Transverse colon (tissue), 4 donors: ENCODE measurements around the gene GLI1. TPM values are rescaled to one million over a fixed set of nuclear protein-coding genes. Genes with fewer than 3 reads are reported as not detected.

Experiments
- DNase-seq: peaks from one replicate; pipeline ENCODE4 v3.0.0-alpha.2; 2019
- H3K27ac ChIP-seq, 4 donors: fragments of 200-600 bp; sonication (generic); 2 replicates each; pipeline ENCODE4 v1.5.1; 2016 to 2018; ENCODE audit warnings: inconsistent platforms in 4 of 4
- H3K27me3 ChIP-seq: fragments of 200-600 bp; sonication (generic); 2 replicates; pipeline ENCODE4 v1.5.1; 2017; ENCODE audit warnings: inconsistent platforms
- H3K36me3 ChIP-seq, 4 donors: fragments of 200-600 bp; sonication (generic); 2 replicates each; pipeline ENCODE4 v1.5.1; 2017 to 2019; ENCODE audit warnings: inconsistent platforms in 4 of 4
- H3K4me1 ChIP-seq, 4 donors: fragments of 200-600 bp; sonication (generic); 2 replicates each; pipeline ENCODE4 v1.5.1; 2017 to 2020; ENCODE audit warnings: inconsistent platforms in 4 of 4
- H3K4me3 ChIP-seq, 4 donors: fragments of 200-600 bp; sonication (generic); 1 replicate in 1 of 4; 2 replicates in 3 of 4; pipeline versions ENCODE4 v1.5.1 to v1.6.1; 2017 to 2019; ENCODE audit warnings: inconsistent platforms in 4 of 4
- H3K9me3 ChIP-seq, 2 donors: fragments of 200-600 bp; sonication (generic); 2 replicates each; pipeline ENCODE4 v1.5.1; 2017 to 2019; ENCODE audit warnings: inconsistent platforms in 2 of 2
- EP300 ChIP-seq: sonication (generic); formaldehyde crosslinking; IDR thresholded peaks from one replicate; pipeline ENCODE4 v1.6.1; 2017; ENCODE audit warnings: antibody characterized with exemption, low read depth
- POLR2A ChIP-seq: fragments of 450-650 bp; IDR thresholded peaks from one replicate; pipeline ENCODE4 v1.6.1; 2016; ENCODE audit warnings: antibody characterized with exemption, mild to moderate bottlenecking, moderate library complexity
- POLR2AphosphoS5 ChIP-seq, 3 donors: sonication (generic); formaldehyde crosslinking; IDR thresholded peaks; one replicate each; pipeline ENCODE4 v1.6.1; 2016; ENCODE audit warnings: antibody characterized with exemption in 3 of 3
- WGBS, 2 donors: methylation state at CpG; one replicate each; pipeline ENCODE4 v1.1.5; 2018; ENCODE audit warnings: low coverage in 1 of 2; 5-methylcytosine and 5-hydroxymethylcytosine counted together
- in situ Hi-C, 4 donors: fragments of 200-750 bp; cut with MboI; loops; one replicate each; pipeline versions ENCODE4 v1.15.0 to v1.15.1; 2017; ENCODE audit warnings: low sequenced_read_pairs in 3 of 4, low pct_ligation_motif_present in 1 of 4, low pct_unique_long_range_greater_than_20kb in 1 of 4
- intact Hi-C: fragments of 100-400 bp; cut with DNase I; formaldehyde crosslinking; loops from one replicate; pipeline ENCODE4 v1.15.1; 2023; ENCODE audit warnings: low total_unique reads
- total RNA-seq, 4 donors: library from RNA; depleted of rRNA; stranded (reverse); fragments of >200 nt; gene quantifications; one replicate each; pipeline ENCODE4 v1.1.0, GENCODE V29; 2016
- TF ChIP-seq, protein P1 (sequence below), 5 experiments: fragments of 200-600 bp in 3 of 5; fragments of 450-650 bp in 2 of 5; sonication (generic) in 3 of 5; IDR thresholded peaks; 1 replicate in 2 of 5; 2 replicates in 3 of 5; pipeline ENCODE4 v1.5.1; 2016 to 2017; ENCODE audit warnings: antibody characterized with exemption in 5 of 5, inconsistent platforms in 3 of 5, mild to moderate bottlenecking in 2 of 5, moderate library complexity in 1 of 5

Gene GLI1
- total RNA-seq, 4 donors from 2014 or later = 0.41 to 1.2 (median 0.79) TPM; not detected in 1

DNA sequence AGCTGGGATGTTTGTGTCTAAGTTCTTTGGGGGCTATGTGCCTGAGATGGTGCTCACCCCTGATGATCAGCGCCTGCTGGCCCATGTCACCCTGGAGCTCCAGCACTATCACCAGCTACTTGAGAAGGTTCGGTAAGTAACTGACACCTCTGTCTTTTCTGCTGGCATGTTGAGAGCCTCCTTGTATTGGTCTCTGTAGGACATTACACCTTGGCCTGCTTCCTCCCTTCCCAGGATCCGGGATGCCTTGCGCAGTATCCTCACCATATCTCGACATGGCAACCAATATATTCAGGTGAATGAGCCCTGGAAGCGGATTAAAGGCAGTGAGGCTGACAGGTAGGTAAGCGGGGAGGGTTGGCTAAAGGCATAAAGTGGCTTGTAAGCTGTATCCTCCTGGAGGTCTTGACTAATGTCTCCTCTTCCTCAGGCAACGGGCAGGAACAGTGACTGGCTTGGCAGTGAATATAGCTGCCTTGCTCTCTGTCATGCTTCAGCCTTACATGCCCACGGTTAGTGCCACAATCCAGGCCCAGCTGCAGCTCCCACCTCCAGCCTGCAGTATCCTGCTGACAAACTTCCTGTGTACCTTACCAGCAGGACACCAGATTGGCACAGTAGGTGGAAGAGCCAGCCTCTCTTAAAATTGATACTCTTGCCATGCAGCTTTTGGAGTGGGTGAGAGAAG lies 55.3 kb downstream of the GLI1 start:
- Histone ChIP-seq H3K27ac (no peak overlapping the region), H3K4me1 (peaks cover 16 to 27% (median 23%) of the 10 kb centered on the region in 4 donors), H3K4me3 (no peak overlapping the region), H3K9me3 (no peaks in the 10 kb centered on the region), H3K36me3 (peaks cover 0 to 45% (median 21%) of the 10 kb centered on the region in 4 donors), H3K27me3 (no peaks in the 10 kb centered on the region)
- DNase-seq = no peak
- in situ Hi-C loops (no loop called here), intact Hi-C loops (no loop called here)
- 85 to 95% methylated on average over 3 to 9 of the region's 9 CpGs for WGBS, 2 donors
- TF ChIP-seq, protein P1, sequence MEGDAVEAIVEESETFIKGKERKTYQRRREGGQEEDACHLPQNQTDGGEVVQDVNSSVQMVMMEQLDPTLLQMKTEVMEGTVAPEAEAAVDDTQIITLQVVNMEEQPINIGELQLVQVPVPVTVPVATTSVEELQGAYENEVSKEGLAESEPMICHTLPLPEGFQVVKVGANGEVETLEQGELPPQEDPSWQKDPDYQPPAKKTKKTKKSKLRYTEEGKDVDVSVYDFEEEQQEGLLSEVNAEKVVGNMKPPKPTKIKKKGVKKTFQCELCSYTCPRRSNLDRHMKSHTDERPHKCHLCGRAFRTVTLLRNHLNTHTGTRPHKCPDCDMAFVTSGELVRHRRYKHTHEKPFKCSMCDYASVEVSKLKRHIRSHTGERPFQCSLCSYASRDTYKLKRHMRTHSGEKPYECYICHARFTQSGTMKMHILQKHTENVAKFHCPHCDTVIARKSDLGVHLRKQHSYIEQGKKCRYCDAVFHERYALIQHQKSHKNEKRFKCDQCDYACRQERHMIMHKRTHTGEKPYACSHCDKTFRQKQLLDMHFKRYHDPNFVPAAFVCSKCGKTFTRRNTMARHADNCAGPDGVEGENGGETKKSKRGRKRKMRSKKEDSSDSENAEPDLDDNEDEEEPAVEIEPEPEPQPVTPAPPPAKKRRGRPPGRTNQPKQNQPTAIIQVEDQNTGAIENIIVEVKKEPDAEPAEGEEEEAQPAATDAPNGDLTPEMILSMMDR (IDR thresholded peaks at IDR 0.05) = no peak
- TF ChIP-seq EP300 = no peak
- no peak for TF ChIP-seq POLR2A
- no peak for TF ChIP-seq POLR2AphosphoS5 (IDR thresholded peaks at IDR 0.05)

DNA sequence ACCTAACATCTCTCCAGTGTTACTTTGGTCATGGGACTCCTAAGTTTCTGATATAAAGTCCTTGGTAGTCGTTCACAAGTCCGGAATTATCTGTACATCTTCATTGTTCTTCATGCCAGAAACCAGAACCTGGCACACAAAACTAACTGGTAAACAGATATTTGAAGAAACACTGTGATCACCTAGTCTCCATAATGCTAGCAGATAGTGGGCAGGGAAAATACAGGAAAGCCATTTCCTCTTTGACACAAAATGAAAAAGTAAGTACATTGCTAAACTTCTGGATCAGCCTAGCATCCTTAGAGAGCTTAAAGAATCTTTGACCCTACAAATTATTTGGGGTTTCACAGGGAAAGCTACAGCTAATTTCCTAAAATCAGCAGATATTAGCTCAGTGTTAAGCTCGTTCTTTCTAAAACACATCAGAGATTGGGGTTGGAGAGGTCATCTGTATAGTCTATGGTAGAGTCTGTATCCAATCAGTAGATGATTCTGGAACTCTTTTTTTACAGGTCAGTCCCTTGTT lies 55.9 kb downstream of the GLI1 start:
- Histone ChIP-seq H3K4me3 (no peak overlapping the region), H3K27me3 (no peaks in the 10 kb centered on the region), H3K4me1 (peaks cover 16 to 27% (median 23%) of the 10 kb centered on the region in 4 donors), H3K9me3 (no peaks in the 10 kb centered on the region), H3K36me3 (peaks cover 0 to 45% (median 21%) of the 10 kb centered on the region in 4 donors), H3K27ac (no peak overlapping the region)
- in situ Hi-C loops = no loop called here
- TF ChIP-seq, protein P1 (IDR thresholded peaks at IDR 0.05) = no peak
- TF ChIP-seq POLR2AphosphoS5 (IDR thresholded peaks at IDR 0.05) (no peak), EP300 (no peak), POLR2A (no peak)
- WGBS, 2 donors = 77 to 79% methylated on average over 2 to 3 of the region's 3 CpGs
- intact Hi-C loops = no loop called here
- DNase-seq = no peak

DNA sequence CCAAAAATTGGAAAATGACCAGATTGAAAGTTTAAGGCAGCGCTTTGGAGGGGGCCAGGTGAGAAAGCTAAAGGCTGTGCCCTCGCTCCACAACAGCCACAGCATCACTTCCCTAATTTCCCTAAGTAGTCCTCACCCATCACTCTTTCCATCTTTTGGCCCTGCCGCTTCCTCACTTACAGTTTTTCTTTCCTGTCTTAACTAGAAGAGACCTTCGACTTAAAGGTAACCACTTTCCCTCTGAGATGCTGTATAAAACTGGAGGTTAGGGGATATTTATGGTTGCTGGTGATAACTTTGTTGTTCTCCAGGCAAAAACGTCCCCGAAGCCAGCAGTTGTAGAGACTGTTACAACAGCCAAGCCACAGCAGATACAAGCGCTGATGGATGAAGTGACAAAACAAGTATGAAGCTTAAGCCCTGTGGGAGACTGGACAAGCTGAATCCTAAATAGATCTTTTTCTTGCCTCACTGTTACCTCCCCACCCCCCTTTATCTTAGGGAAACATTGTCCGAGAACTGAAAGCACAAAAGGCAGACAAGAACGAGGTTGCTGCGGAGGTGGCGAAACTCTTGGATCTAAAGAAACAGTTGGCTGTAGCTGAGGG lies 56.5 kb downstream of the GLI1 start:
- intact Hi-C loops = no loop called here
- DNase-seq = no peak
- Histone ChIP-seq H3K27ac (no peak overlapping the region), H3K9me3 (no peaks in the 10 kb centered on the region), H3K4me1 (peaks cover 20 to 31% (median 26%) of the 10 kb centered on the region in 4 donors), H3K36me3 (peaks cover 0 to 45% (median 21%) of the 10 kb centered on the region in 4 donors), H3K4me3 (no peak overlapping the region), H3K27me3 (no peaks in the 10 kb centered on the region)
- in situ Hi-C loops = no loop called here
- TF ChIP-seq POLR2A (no peak), POLR2AphosphoS5 (IDR thresholded peaks at IDR 0.05) (no peak), EP300 (no peak)
- TF ChIP-seq, protein P1 (IDR thresholded peaks at IDR 0.05) = no peak
- 84 to 88% methylated on average over 7 to 11 of the region's 11 CpGs for WGBS, 2 donors

DNA sequence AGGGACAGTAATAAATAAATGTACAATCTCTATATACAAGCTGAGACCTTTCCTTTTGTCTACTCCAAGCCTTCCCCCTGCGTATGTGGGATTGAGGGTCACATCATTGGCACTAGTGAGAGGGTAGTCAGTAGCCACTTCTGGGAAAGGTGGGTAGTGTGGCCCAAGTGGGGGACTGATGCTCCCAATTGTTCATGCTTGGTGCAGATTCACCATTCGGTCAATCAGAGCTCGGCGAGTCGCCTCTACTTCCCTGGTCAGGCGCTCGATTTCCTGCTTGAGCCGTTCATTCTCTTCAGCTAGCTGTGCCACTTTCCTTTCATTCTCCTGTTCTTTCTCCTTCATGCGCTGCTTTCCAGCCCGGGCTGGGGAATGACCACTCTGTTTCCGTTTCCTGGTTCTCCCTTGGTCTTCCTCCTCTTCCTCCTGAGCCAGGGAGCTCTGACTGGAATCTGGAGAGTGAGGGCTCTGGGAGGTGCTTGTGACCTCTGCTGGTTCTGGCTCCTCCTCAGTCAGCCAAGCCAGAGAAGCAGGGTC lies 57.1 kb downstream of the GLI1 start:
- H3K4me1 ChIP-seq = peaks cover 26 to 37% (median 32%) of the 10 kb centered on the region in 4 donors
- no peak overlapping the region for H3K4me3 ChIP-seq
- no peaks in the 10 kb centered on the region for H3K27me3 ChIP-seq
- no peak for TF ChIP-seq EP300
- TF ChIP-seq POLR2A = no peak
- 87% methylated on average over 9 to 11 of the region's 11 CpGs for WGBS, 2 donors
- H3K9me3 ChIP-seq = no peaks in the 10 kb centered on the region
- intact Hi-C loops (no loop called here), in situ Hi-C loops (no loop called here)
- DNase-seq = no peak
- H3K27ac ChIP-seq = peak overlapping the region in 3 of 4 donors; percentile 97 to 100 (median 98)
- H3K36me3 ChIP-seq = peaks cover 0 to 42% (median 18%) of the 10 kb centered on the region in 4 donors
